Hepatocyte (in vitro differentiated cells): ENCODE results near the gene BPIFA2.

Experiments
- CTCF ChIP-seq: fragments of 200-600 bp; sonication (generic); IDR thresholded peaks from 2 replicates; pipeline ENCODE4 v1.5.1; 2016; ENCODE audit warnings: antibody characterized with exemption, mild to moderate bottlenecking; ENCODE audit not compliant: poor library complexity
- EZH2 ChIP-seq: fragments of 200-600 bp; sonication (generic); IDR thresholded peaks from 2 replicates; pipeline ENCODE4 v1.6.1; 2016; ENCODE audit warnings: antibody characterized with exemption, mild to moderate bottlenecking, borderline replicate concordance
- EZH2phosphoT487 ChIP-seq: fragments of 200-600 bp; sonication (generic); IDR thresholded peaks from one replicate; pipeline ENCODE4 v1.6.1; 2018; ENCODE audit warnings: antibody characterized with exemption, mild to moderate bottlenecking, low read depth, moderate library complexity; ENCODE audit not compliant: unreplicated experiment, severe bottlenecking

- TF ChIP-seq CTCF: no peak
- TF ChIP-seq EZH2: no peak
- TF ChIP-seq EZH2phosphoT487: no peak
Observed at GRCh38 chr20:33224399-33224798, 56.4 kb downstream of the BPIFA2 start.
